ENCODE data around the gene DNER.
A peak's percentile ranks its signal among the peaks of the same experiment; 100 is the strongest.
"Not testable (repeated sequence)": the region's sequence is repeated elsewhere in the genome, so short reads cannot be mapped to it uniquely, and the experiment has no call there.

DNER gene

GRCh38 chr2:229715895-229716507 is 1.6 kb upstream of the DNER start:
- WGBS, 2 experiments (ENCODE audit: insufficient coverage in 2 of 2) = 14 to 29% methylated on average over 1 to 2 of the region's 4 CpGs
- H3K4me1 ChIP-seq (ENCODE audit: control insufficient read depth, insufficient read depth, low read length, poor library complexity, severe bottlenecking) = peaks cover 3% of the 10 kb centered on the region
- no peaks in the 10 kb centered on the region for H3K9me3 ChIP-seq (ENCODE audit: control insufficient read depth, low read length)
- no peak overlapping the region for H3K4me3 ChIP-seq (ENCODE audit: extremely low read depth, insufficient read depth, low read length, poor library complexity, severe bottlenecking)
- H3K27ac ChIP-seq (ENCODE audit: low read depth, low read length, severe bottlenecking) = no peak overlapping the region
- no peaks in the 10 kb centered on the region for H3K36me3 ChIP-seq (ENCODE audit: control insufficient read depth, insufficient read depth, low read length)

DNA sequence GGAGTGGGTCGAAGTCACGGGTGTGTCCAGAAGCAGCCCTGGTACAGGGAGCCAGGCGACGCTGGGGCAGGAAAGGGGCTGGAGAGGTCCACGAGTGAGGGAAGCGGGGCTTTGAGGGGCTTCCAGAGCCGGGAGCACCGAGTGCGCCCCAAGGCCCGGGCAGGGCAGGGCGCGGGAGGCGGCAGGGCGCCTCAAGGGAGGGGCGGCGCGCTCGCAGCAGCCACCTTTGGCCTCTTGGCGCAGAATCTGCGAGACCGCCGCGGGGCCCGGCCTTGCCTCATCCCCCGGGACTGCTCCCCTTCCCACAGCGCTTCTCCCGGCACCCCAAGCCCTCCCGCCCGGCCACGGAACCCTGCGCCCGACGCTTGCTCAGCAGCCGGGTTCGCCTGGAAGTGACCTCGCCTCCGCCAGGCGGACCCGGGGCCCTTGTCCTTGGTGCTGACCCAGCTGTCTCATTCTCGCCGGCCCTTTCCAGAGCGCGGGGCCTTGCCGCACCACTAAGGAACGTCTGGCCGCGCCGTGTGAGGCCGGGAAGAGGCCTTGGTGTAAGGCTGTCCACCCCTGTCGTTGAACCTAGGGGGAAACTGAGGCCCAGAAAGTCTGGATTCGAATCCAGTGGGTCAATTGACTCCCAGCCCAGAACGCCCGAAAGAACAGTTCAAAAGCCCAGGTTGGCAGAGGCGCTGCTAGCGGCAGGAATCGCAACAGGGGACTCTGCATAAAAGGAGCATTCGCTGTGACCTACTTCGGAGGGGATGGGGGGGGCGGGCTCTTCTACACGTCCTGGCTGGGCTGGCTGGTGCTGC is 584 bp upstream of the DNER start:
- Histone ChIP-seq H3K27ac (ENCODE audit: low read depth, low read length, severe bottlenecking) (no peak overlapping the region), H3K4me3 (ENCODE audit: extremely low read depth, insufficient read depth, low read length, poor library complexity, severe bottlenecking) (peak overlapping the region; percentile 36), H3K4me1 (ENCODE audit: control insufficient read depth, insufficient read depth, low read length, poor library complexity, severe bottlenecking) (peaks cover 3% of the 10 kb centered on the region), H3K9me3 (ENCODE audit: control insufficient read depth, low read length) (no peaks in the 10 kb centered on the region), H3K36me3 (ENCODE audit: control insufficient read depth, insufficient read depth, low read length) (no peaks in the 10 kb centered on the region)
- 1% methylated on average over 40 to 60 of the region's 60 CpGs for WGBS, 2 experiments (ENCODE audit: insufficient coverage in 2 of 2)

DNA sequence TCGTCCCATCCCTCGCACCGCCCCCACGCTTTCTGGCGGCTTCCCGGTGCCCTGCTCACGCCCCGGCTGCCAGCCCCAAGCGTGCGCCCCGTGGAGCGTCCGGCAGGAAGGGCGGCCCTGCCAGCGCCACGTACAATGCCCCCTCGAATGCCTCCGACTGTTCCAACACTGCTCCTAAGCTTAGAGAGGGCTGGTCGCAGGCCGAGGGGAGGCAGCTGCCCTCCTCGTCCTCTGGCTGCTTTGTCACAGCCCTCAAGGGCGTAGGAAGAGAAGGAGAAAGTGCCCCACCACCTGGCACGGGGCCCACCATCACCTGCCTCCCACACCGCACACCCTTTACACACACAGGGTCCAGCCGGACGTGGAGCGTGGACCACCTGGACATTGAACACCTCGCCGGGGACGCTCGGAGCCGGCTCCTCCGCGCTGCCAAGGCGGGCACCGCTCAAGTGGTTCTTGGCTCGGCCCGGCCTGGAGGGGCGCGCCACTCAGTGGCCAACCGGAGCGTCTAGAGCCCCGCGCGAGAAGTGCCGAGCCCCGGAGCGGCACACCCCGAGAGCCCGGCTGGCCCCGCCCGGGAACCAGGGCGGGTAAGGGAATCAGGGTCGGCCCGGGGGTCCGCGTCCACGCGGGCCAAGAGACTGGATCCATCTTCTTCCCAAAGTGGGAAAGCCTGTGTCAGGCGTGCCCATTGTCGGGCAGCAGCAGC is 830 bp downstream of the DNER start:
- Histone ChIP-seq H3K4me1 (ENCODE audit: control insufficient read depth, insufficient read depth, low read length, poor library complexity, severe bottlenecking) (peaks cover 3% of the 10 kb centered on the region), H3K4me3 (ENCODE audit: extremely low read depth, insufficient read depth, low read length, poor library complexity, severe bottlenecking) (peak overlapping the region; percentile 37), H3K9me3 (ENCODE audit: control insufficient read depth, low read length) (no peaks in the 10 kb centered on the region), H3K27ac (ENCODE audit: low read depth, low read length, severe bottlenecking) (no peak overlapping the region), H3K36me3 (ENCODE audit: control insufficient read depth, insufficient read depth, low read length) (no peaks in the 10 kb centered on the region)
- WGBS, 2 experiments (ENCODE audit: insufficient coverage in 2 of 2) = 1 to 2% methylated on average over 41 to 52 of the region's 61 CpGs

DNA sequence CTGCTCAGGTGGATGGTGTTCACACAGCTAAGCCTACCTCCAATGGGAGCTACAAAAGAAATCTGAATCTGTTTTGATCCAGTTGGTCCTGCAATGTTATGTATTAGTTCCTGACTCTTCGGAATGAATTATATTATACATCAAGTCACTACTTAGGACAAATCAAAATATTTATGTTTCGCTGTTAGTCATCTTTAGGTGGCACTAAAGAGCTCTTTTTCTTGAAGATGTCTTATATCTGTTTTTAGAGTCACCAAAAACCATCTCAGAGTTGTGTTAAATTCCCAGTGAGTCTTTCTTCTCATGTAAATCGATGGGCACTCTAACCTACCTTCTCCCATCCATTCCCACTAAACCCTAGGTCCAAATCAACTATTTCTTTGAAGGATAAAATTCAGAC is 2.2 kb downstream of the DNER start:
- Histone ChIP-seq H3K4me3 (ENCODE audit: extremely low read depth, insufficient read depth, low read length, poor library complexity, severe bottlenecking) (no peak overlapping the region), H3K4me1 (ENCODE audit: control insufficient read depth, insufficient read depth, low read length, poor library complexity, severe bottlenecking) (peaks cover 10% of the 10 kb centered on the region), H3K27ac (ENCODE audit: low read depth, low read length, severe bottlenecking) (no peak overlapping the region), H3K36me3 (ENCODE audit: control insufficient read depth, insufficient read depth, low read length) (no peaks in the 10 kb centered on the region), H3K9me3 (ENCODE audit: control insufficient read depth, low read length) (no peaks in the 10 kb centered on the region)
- WGBS, 2 experiments (ENCODE audit: insufficient coverage in 2 of 2) = no CpG with 5 or more reads among the region's 3 CpGs

- H3K4me1 ChIP-seq (ENCODE audit: control insufficient read depth, insufficient read depth, low read length, poor library complexity, severe bottlenecking) = peaks cover 7% of the 10 kb centered on the region
- no peaks in the 10 kb centered on the region for H3K36me3 ChIP-seq (ENCODE audit: control insufficient read depth, insufficient read depth, low read length)
- 90% methylated on average over 1 of the region's 2 CpGs; no CpG with 5 or more reads in 1 of the 2 experiments for WGBS, 2 experiments (ENCODE audit: insufficient coverage in 2 of 2)
- no peak overlapping the region for H3K4me3 ChIP-seq (ENCODE audit: extremely low read depth, insufficient read depth, low read length, poor library complexity, severe bottlenecking)
- H3K27ac ChIP-seq (ENCODE audit: low read depth, low read length, severe bottlenecking) = no peak overlapping the region
- no peaks in the 10 kb centered on the region for H3K9me3 ChIP-seq (ENCODE audit: control insufficient read depth, low read length)
Observed at GRCh38 chr2:229708335-229708734, 6.0 kb downstream of the DNER start.

GRCh38 chr2:229703909-229704630 is 10.3 kb downstream of the DNER start:
- H3K4me3 ChIP-seq (ENCODE audit: extremely low read depth, insufficient read depth, low read length, poor library complexity, severe bottlenecking) = no peak overlapping the region
- H3K4me1 ChIP-seq (ENCODE audit: control insufficient read depth, insufficient read depth, low read length, poor library complexity, severe bottlenecking) = peaks cover 7% of the 10 kb centered on the region
- H3K36me3 ChIP-seq (ENCODE audit: control insufficient read depth, insufficient read depth, low read length) = no peaks in the 10 kb centered on the region
- H3K9me3 ChIP-seq (ENCODE audit: control insufficient read depth, low read length) = no peaks in the 10 kb centered on the region
- WGBS, 2 experiments (ENCODE audit: insufficient coverage in 2 of 2) = 62 to 71% methylated on average over 1 to 4 of the region's 5 CpGs
- no peak overlapping the region for H3K27ac ChIP-seq (ENCODE audit: low read depth, low read length, severe bottlenecking)

DNA sequence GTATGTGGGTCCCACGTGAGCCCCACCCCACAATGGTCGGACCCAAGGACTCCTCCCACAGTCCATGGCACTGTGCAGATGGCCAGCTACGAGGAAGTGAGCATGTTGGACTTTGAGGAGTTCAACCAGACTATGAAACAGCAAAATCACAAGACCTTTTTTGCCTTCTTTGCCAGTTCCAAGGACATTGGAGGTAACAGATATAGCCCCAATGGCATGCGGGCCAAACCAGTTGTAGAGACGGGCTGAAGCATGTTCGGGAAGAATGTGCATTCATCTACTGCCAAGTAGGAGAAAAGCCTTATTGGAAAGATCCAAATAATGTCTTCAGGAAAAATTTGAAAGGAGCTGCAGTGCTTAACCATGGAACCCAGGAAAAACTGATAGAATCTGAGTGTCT is 12.6 kb downstream of the DNER start:
- 89 to 95% methylated on average over 5 to 6 of the region's 6 CpGs for WGBS, 2 experiments (ENCODE audit: insufficient coverage in 2 of 2)
- Histone ChIP-seq H3K4me1 (ENCODE audit: control insufficient read depth, insufficient read depth, low read length, poor library complexity, severe bottlenecking) (no peaks in the 10 kb centered on the region), H3K4me3 (ENCODE audit: extremely low read depth, insufficient read depth, low read length, poor library complexity, severe bottlenecking) (no peak overlapping the region), H3K9me3 (ENCODE audit: control insufficient read depth, low read length) (no peaks in the 10 kb centered on the region), H3K27ac (ENCODE audit: low read depth, low read length, severe bottlenecking) (no peak overlapping the region), H3K36me3 (ENCODE audit: control insufficient read depth, insufficient read depth, low read length) (no peaks in the 10 kb centered on the region)

GRCh38 chr2:229701062-229701461 is 13.3 kb downstream of the DNER start:
- Histone ChIP-seq H3K4me1 (ENCODE audit: control insufficient read depth, insufficient read depth, low read length, poor library complexity, severe bottlenecking) (no peaks in the 10 kb centered on the region), H3K9me3 (ENCODE audit: control insufficient read depth, low read length) (no peaks in the 10 kb centered on the region), H3K27ac (ENCODE audit: low read depth, low read length, severe bottlenecking) (no peak overlapping the region), H3K4me3 (ENCODE audit: extremely low read depth, insufficient read depth, low read length, poor library complexity, severe bottlenecking) (no peak overlapping the region), H3K36me3 (ENCODE audit: control insufficient read depth, insufficient read depth, low read length) (no peaks in the 10 kb centered on the region)
- 88 to 100% methylated on average over 1 of the region's 2 CpGs for WGBS, 2 experiments (ENCODE audit: insufficient coverage in 2 of 2)

GRCh38 chr2:229695961-229696360 is 18.4 kb downstream of the DNER start:
- no peaks in the 10 kb centered on the region for H3K36me3 ChIP-seq (ENCODE audit: control insufficient read depth, insufficient read depth, low read length)
- no peak overlapping the region for H3K4me3 ChIP-seq (ENCODE audit: extremely low read depth, insufficient read depth, low read length, poor library complexity, severe bottlenecking)
- H3K9me3 ChIP-seq (ENCODE audit: control insufficient read depth, low read length) = no peaks in the 10 kb centered on the region
- H3K27ac ChIP-seq (ENCODE audit: low read depth, low read length, severe bottlenecking) = no peak overlapping the region
- H3K4me1 ChIP-seq (ENCODE audit: control insufficient read depth, insufficient read depth, low read length, poor library complexity, severe bottlenecking) = no peaks in the 10 kb centered on the region
- WGBS, 2 experiments (ENCODE audit: insufficient coverage in 2 of 2) = 76 to 100% methylated on average over 2 of the region's 2 CpGs

- H3K36me3 ChIP-seq (ENCODE audit: control insufficient read depth, insufficient read depth, low read length); H3K27ac ChIP-seq (ENCODE audit: low read depth, low read length, severe bottlenecking); H3K9me3 ChIP-seq (ENCODE audit: control insufficient read depth, low read length); H3K4me1 ChIP-seq (ENCODE audit: control insufficient read depth, insufficient read depth, low read length, poor library complexity, severe bottlenecking); H3K4me3 ChIP-seq (ENCODE audit: extremely low read depth, insufficient read depth, low read length, poor library complexity, severe bottlenecking): not testable (repeated sequence)
- 100% methylated on average over 1 of the region's 1 CpG; no CpG with 5 or more reads in 1 of the 2 experiments for WGBS, 2 experiments (ENCODE audit: insufficient coverage in 2 of 2)
Observed at GRCh38 chr2:229693845-229694244, 20.5 kb downstream of the DNER start.

Data from mesodermal cell (in vitro differentiated cells).